ENCODE results near the gene MRGPRG. TPM values are rescaled to one million over a fixed set of nuclear protein-coding genes. Genes with fewer than 3 reads are reported as not detected.

Gene MRGPRG
- total and polyA plus RNA-seq, 2 of the 4 experiments (the other 2 are of a cell fraction), result not detected

DNA sequence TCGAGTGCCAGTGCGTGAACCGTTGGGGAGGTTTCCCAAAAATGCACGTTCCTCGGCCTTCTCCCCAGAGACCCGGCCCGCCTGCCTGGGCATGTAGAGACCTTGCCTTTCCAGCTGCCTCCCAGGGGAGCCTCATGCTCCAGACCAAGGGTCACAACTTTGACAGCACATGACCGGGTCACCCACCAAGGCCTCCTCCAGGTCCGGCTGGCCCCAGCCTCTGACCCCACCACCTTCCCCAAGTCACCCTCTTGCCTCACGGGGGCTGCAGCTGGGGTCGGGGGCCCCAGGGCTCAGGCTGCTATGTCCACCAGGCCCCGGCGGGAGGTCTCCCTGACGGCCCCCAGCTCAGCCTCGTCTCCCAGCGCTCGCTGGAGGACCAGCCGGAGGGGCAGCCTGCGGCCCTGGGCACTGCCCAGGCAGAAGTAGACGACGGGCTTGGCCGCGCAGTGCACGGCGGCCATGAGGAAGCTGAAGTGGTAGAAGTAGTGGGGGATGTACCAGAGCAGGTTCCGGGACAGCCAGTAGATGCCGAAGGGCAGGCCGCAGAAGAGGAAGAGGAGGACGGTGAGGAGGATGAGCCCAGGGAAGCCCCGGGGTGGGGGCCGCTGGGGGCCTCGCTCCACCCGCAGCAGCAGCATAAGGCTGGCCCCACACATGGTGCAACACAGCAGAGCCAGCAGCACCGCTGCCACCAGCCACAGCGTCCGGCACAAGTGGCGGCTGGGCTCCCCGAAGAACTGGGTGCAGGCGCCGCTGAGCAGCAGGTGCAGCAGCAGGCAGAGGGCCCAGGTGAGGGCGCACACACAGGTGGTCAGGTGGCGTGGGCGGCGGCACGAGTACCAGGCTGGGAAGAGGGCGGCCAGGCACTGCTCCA is 9.2 kb upstream of the MRGPRG start:
- Histone ChIP-seq H3K18ac (ENCODE audit: low read depth, low read length) (no peak overlapping the region), H3K9me1 (ENCODE audit: insufficient read depth, low read length) (no peaks in the 10 kb centered on the region), H4K8ac (ENCODE audit: low read depth in 2 of 2, low read length in 2 of 2) (no peak overlapping the region), H3K23ac (ENCODE audit: low read depth, low read length) (no peak overlapping the region), H2BK5ac (ENCODE audit: low read depth, low read length, poor library complexity, severe bottlenecking) (no peak overlapping the region), H3K4me1 (ENCODE audit: control insufficient read depth, insufficient read depth, low read length) (no peaks in the 10 kb centered on the region), H3K4me3 (ENCODE audit: insufficient read depth, low read depth, low read length) (no peak overlapping the region), H3K56ac (ENCODE audit: extremely low read depth, insufficient read depth, low read length) (no peak overlapping the region), H4K91ac (ENCODE audit: insufficient read depth, low read depth, low read length) (no peak overlapping the region), H2AFZ (replicated peaks; ENCODE audit: low read length, poor library complexity) (no peak overlapping the region), H3K4ac (ENCODE audit: low read depth, low read length) (no peak overlapping the region), H2BK120ac (ENCODE audit: low read depth, low read length) (no peak overlapping the region), H2AK5ac (ENCODE audit: low read depth, low read length) (no peak overlapping the region), H3K9me3 (ENCODE audit: control insufficient read depth, insufficient read depth, low read length) (no peaks in the 10 kb centered on the region), H3K36me3 (ENCODE audit: control insufficient read depth, insufficient read depth, low read length) (no peaks in the 10 kb centered on the region), H2BK20ac (ENCODE audit: low read depth, low read length) (no peak overlapping the region), H3K27me3 (ENCODE audit: control insufficient read depth, insufficient read depth, low read length) (peaks cover 61% of the 10 kb centered on the region), H3K79me1 (ENCODE audit: low read depth in 1 of 2, low read length in 2 of 2) (no peaks in the 10 kb centered on the region), H2BK15ac (ENCODE audit: low read depth, low read length) (no peak overlapping the region), H3K14ac (replicated peaks; ENCODE audit: low read depth, low read length) (no peak overlapping the region), H3K4me2 (ENCODE audit: low read depth, low read length) (no peak overlapping the region), H3K9ac (ENCODE audit: low read depth, low read length) (no peak overlapping the region), H4K20me1 (ENCODE audit: insufficient read depth, low read length) (no peaks in the 10 kb centered on the region), H2AK9ac (replicated peaks; ENCODE audit: low read depth, low read length, poor library complexity) (no peak overlapping the region), H3K27ac (ENCODE audit: insufficient read depth, low read length) (no peak overlapping the region), H4K5ac (ENCODE audit: low read depth, low read length) (no peak overlapping the region)
- dilution Hi-C loops (cut with HindIII; ENCODE audit: low sequenced_read_pairs, unreplicated experiment), result no loop called here
- ChIA-PET CTCF (no interaction called here), POLR2A (ENCODE audit: unreplicated experiment) (interaction anchor here (0.6 kb wide), 1 partner anchor 105 kb away, joined by 3 read pairs; no protein-coding TSS in a partner anchor)
- TF ChIP-seq MAZ (IDR thresholded peaks at IDR 0.05; ENCODE audit: borderline replicate concordance, low read depth, low read length), result no peak
- TF ChIP-seq MAFK (IDR thresholded peaks at IDR 0.05; ENCODE audit: low read depth, low read length), result no peak
- no peak for TF ChIP-seq FOS (IDR thresholded peaks at IDR 0.05; ENCODE audit: low read depth, low read length)
- TF ChIP-seq NFE2L2 (IDR thresholded peaks at IDR 0.05; ENCODE audit: low read depth, low read length), result no peak
- TF ChIP-seq, protein P1, sequence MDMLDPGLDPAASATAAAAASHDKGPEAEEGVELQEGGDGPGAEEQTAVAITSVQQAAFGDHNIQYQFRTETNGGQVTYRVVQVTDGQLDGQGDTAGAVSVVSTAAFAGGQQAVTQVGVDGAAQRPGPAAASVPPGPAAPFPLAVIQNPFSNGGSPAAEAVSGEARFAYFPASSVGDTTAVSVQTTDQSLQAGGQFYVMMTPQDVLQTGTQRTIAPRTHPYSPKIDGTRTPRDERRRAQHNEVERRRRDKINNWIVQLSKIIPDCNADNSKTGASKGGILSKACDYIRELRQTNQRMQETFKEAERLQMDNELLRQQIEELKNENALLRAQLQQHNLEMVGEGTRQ (IDR thresholded peaks at IDR 0.05; ENCODE audit: low read depth, low read length), result no peak
- TF ChIP-seq SMC3 (IDR thresholded peaks at IDR 0.05; ENCODE audit: low read depth, low read length), result no peak
- TF ChIP-seq RCOR1 (IDR thresholded peaks at IDR 0.05; ENCODE audit: insufficient replicate concordance, low read length), result no peak
- no peak for TF ChIP-seq RAD21 (IDR thresholded peaks at IDR 0.05; ENCODE audit: low read length)
- TF ChIP-seq RFX5 (IDR thresholded peaks at IDR 0.05; ENCODE audit: low read depth, low read length), result no peak
- TF ChIP-seq MXI1 (IDR thresholded peaks at IDR 0.05; ENCODE audit: borderline replicate concordance, low read depth, low read length), result no peak
- no peak for TF ChIP-seq POLR2A (IDR thresholded peaks at IDR 0.05; ENCODE audit: low read depth, low read length)
- no TSS peak for BruUV-seq (replicated peaks)
- in situ Hi-C loops (cut with MboI; ENCODE audit: low sequenced_read_pairs), result no loop called here
- 87% methylated on average over 15 of the region's 46 CpGs; no CpG with 5 or more reads in 1 of the 2 experiments for WGBS, 2 experiments (ENCODE audit: extremely low coverage in 2 of 2, insufficient read length in 1 of 2)
- intact Hi-C loops (cut with micrococcal nuclease), result no loop called here
- no peak for DNase-seq
- no peak for ATAC-seq (ENCODE audit: low read depth)

Data from IMR-90 (cell line).